Neural cell (in vitro differentiated cells): Measurements from ENCODE around the gene SLC22A3.

ENCODE experiments used
- CTCF ChIP-seq: fragments of 450-650 bp; IDR thresholded peaks from 2 replicates; pipeline ENCODE4 v1.5.1; 2014; ENCODE audit warnings: antibody characterized with exemption, mild to moderate bottlenecking, moderate library complexity; ENCODE audit not compliant: poor library complexity, severe bottlenecking
- EP300 ChIP-seq: fragments of 450-650 bp; conservative IDR thresholded peaks from 2 replicates; pipeline ENCODE4 v1.6.1; 2014; ENCODE audit warnings: antibody characterized with exemption, mild to moderate bottlenecking, moderate library complexity; ENCODE audit not compliant: poor library complexity, severe bottlenecking
- EZH2 ChIP-seq: fragments of 200-600, 300-800 bp; shearing (Covaris generic), sonication (generic); IDR thresholded peaks from 2 replicates; pipeline ENCODE4 v1.6.1; 2014; ENCODE audit warnings: antibody characterized with exemption, low read length, borderline replicate concordance, mild to moderate bottlenecking; ENCODE audit not compliant: insufficient read depth, poor library complexity, severe bottlenecking
- POLR2AphosphoS5 ChIP-seq: IDR thresholded peaks from 2 replicates; pipeline ENCODE4 v1.6.1; 2012
- REST ChIP-seq: IDR thresholded peaks from 2 replicates; pipeline ENCODE4 v1.6.1; 2012; ENCODE audit warnings: borderline replicate concordance
- TAF1 ChIP-seq: IDR thresholded peaks from 2 replicates; pipeline ENCODE4 v1.6.1; 2012; ENCODE audit warnings: low read depth

- TF ChIP-seq CTCF (no peak), EZH2 (no peak), REST (no peak), TAF1 (no peak), EP300 (no peak), POLR2AphosphoS5 (no peak)
Observed at GRCh38 chr6:160337991-160338390, 10.2 kb upstream of the SLC22A3 start.
